GM12878 (cell line): ENCODE measurements around the gene ATP2A2.

Experiments used
- CHD1 ChIP-seq: IDR thresholded peaks from 2 replicates; pipeline ENCODE4 v1.6.1; 2012; ENCODE audit warnings: low read depth, low read length, improper control_type of control experiment
- SMC3 ChIP-seq: IDR thresholded peaks from 2 replicates; pipeline ENCODE4 v1.6.1; 2011; ENCODE audit warnings: low read length, improper control_type of control experiment, borderline replicate concordance
- TF ChIP-seq, protein P1 (sequence below): fragments of 450-650 bp; formaldehyde crosslinking; IDR thresholded peaks from 2 replicates; pipeline ENCODE4 v1.4.0; 2020; ENCODE audit warnings: mild to moderate bottlenecking, moderate library complexity

DNA sequence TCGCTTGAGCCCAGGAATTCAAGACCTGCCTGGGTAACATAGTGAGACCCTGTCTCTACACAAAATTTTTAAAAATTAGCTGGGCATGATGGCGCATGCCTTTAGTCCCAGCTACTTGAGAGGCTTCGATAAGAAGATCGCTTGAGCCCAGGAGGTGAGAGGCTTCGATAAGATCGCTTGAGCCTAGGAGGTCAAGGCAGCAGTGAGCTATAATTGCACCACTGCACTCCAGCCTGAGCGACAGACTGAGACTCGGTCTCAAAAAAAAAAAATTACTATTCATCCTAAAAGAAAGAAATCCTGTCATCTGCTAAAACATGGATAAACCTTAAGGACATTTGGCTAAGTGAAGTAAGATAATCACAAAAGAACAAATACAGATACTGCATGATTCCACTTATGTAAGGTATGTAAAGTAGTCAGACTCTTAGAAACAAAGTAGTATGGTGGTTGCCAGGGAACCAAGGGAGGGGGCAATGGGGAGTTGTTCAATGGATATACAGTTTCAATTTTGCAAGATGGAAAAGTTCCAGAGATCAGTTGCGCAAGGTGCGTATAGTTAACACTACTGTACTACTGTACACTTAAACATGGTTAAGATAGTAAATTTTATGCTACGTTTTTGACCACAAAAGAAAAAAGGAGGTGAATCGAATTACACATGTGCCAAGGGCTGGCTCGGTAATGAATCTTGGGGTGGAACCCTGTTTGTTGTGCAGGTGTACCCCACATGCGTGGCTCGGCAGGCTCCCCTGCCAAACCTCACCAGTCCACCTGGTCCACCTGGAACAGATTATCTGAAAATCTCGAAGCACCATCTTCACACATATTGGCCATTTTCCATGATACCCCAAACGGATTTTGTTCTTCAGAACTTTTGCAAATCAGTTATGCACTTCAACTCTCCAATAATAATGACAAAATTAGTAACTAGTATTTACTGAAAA is 18.3 kb upstream of the ATP2A2 start:
- no peak for TF ChIP-seq CHD1
- TF ChIP-seq, protein P1, sequence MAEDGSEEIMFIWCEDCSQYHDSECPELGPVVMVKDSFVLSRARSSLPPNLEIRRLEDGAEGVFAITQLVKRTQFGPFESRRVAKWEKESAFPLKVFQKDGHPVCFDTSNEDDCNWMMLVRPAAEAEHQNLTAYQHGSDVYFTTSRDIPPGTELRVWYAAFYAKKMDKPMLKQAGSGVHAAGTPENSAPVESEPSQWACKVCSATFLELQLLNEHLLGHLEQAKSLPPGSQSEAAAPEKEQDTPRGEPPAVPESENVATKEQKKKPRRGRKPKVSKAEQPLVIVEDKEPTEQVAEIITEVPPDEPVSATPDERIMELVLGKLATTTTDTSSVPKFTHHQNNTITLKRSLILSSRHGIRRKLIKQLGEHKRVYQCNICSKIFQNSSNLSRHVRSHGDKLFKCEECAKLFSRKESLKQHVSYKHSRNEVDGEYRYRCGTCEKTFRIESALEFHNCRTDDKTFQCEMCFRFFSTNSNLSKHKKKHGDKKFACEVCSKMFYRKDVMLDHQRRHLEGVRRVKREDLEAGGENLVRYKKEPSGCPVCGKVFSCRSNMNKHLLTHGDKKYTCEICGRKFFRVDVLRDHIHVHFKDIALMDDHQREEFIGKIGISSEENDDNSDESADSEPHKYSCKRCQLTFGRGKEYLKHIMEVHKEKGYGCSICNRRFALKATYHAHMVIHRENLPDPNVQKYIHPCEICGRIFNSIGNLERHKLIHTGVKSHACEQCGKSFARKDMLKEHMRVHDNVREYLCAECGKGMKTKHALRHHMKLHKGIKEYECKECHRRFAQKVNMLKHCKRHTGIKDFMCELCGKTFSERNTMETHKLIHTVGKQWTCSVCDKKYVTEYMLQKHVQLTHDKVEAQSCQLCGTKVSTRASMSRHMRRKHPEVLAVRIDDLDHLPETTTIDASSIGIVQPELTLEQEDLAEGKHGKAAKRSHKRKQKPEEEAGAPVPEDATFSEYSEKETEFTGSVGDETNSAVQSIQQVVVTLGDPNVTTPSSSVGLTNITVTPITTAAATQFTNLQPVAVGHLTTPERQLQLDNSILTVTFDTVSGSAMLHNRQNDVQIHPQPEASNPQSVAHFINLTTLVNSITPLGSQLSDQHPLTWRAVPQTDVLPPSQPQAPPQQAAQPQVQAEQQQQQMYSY, result no peak
- no peak for TF ChIP-seq SMC3
